CD14-positive monocyte (primary cell): ENCODE data around the gene COL4A4. TPM values are rescaled to one million over a fixed set of nuclear protein-coding genes. Genes with fewer than 3 reads are reported as not detected.

Experiments used
- DNase-seq, 3 donors: peaks; one replicate each; pipeline ENCODE4 v3.0.0-alpha.2; 2011 to 2022
- H2AFZ ChIP-seq: 2 replicates; pipeline ENCODE4 v1.6.0; 2012; ENCODE audit warnings: mild to moderate bottlenecking, low read depth, low read length, inconsistent platforms; ENCODE audit not compliant: insufficient read depth, poor library complexity, severe bottlenecking
- H3K27ac ChIP-seq, 2 donors: 1 replicate in 1 of 2; 2 replicates in 1 of 2; pipeline ENCODE4 v1.5.1; 2012 to 2013; ENCODE audit warnings: low read length in 2 of 2, control low read depth in 1 of 2, inconsistent platforms in 1 of 2, low read depth in 1 of 2, mild to moderate bottlenecking in 1 of 2
- H3K27me3 ChIP-seq, 2 donors: one replicate each; pipeline versions ENCODE4 v1.6.0 to v1.6.1; 2011 to 2013; ENCODE audit warnings: low read length in 2 of 2; ENCODE audit not compliant: control insufficient read depth in 2 of 2, insufficient read depth in 2 of 2
- H3K36me3 ChIP-seq, 2 donors: replicated peaks in 1 of 2; 1 replicate in 1 of 2; 2 replicates in 1 of 2; pipeline versions ENCODE4 v1.5.1 to v1.6.1; 2012 to 2013; ENCODE audit warnings: low read length in 2 of 2, control low read depth in 1 of 2, inconsistent platforms in 1 of 2, mild to moderate bottlenecking in 1 of 2; ENCODE audit not compliant: insufficient read depth in 2 of 2, control insufficient read depth in 1 of 2
- H3K4me1 ChIP-seq, 2 donors: 1 replicate in 1 of 2; 2 replicates in 1 of 2; pipeline versions ENCODE4 v1.5.1 to v1.6.1; 2012 to 2013; ENCODE audit warnings: low read length in 2 of 2, control low read depth in 1 of 2, inconsistent platforms in 1 of 2, mild to moderate bottlenecking in 1 of 2, moderate library complexity in 1 of 2; ENCODE audit not compliant: insufficient read depth in 2 of 2, control insufficient read depth in 1 of 2
- H3K4me2 ChIP-seq: replicated peaks from 2 replicates; pipeline ENCODE3; 2012; ENCODE audit warnings: low read length, moderate library complexity, mild to moderate bottlenecking; ENCODE audit not compliant: poor library complexity, severe bottlenecking; ENCODE audit errors: extremely low read depth
- H3K4me3 ChIP-seq, 3 experiments: fragments of 200-600 bp in 1 of 3; sonication (generic) in 1 of 3; replicated peaks in 1 of 3; 1 replicate in 2 of 3; 2 replicates in 1 of 3; pipeline ENCODE4 v1.5.1; 2011 to 2013; ENCODE audit warnings: low read length in 3 of 3, mild to moderate bottlenecking in 3 of 3, control low read depth in 2 of 3, low read depth in 2 of 3, inconsistent platforms in 1 of 3, moderate library complexity in 1 of 3
- H3K79me2 ChIP-seq: 2 replicates; pipeline ENCODE4 v1.6.0; 2012; ENCODE audit warnings: mild to moderate bottlenecking, control low read depth, inconsistent platforms, low read length, moderate library complexity; ENCODE audit not compliant: insufficient read depth
- H3K9ac ChIP-seq: 2 replicates; pipeline ENCODE4 v1.6.0; 2017; ENCODE audit warnings: low read length, mild to moderate bottlenecking; ENCODE audit not compliant: insufficient read depth, poor library complexity, severe bottlenecking
- H3K9me3 ChIP-seq, 2 donors: replicated peaks in 1 of 2; 1 replicate in 1 of 2; 2 replicates in 1 of 2; pipeline versions ENCODE4 v1.5.1 to v1.6.1; 2012 to 2013; ENCODE audit warnings: low read length in 2 of 2, control low read depth in 1 of 2; ENCODE audit not compliant: control insufficient read depth in 1 of 2, insufficient read depth in 1 of 2
- H4K20me1 ChIP-seq: 2 replicates; pipeline ENCODE4 v1.6.0; 2012; ENCODE audit warnings: mild to moderate bottlenecking, low read length, control low read depth, moderate library complexity; ENCODE audit not compliant: insufficient read depth
- H3K27ac Mint-ChIP-seq, 7 donors: one replicate each; pipeline ENCODE4 v1.8.0; 2020; ENCODE audit warnings: mild to moderate bottlenecking in 7 of 7, mixed read lengths in 7 of 7, moderate library complexity in 6 of 7, inconsistent platforms in 2 of 7
- H3K27me3 Mint-ChIP-seq, 3 donors: one replicate each; pipeline ENCODE4 v1.8.0; 2021 to 2022; ENCODE audit warnings: low read depth in 3 of 3, mild to moderate bottlenecking in 3 of 3, mixed read lengths in 3 of 3, moderate library complexity in 3 of 3, inconsistent platforms in 1 of 3
- H3K36me3 Mint-ChIP-seq, 2 donors: one replicate each; pipeline ENCODE4 v1.8.0; 2020; ENCODE audit warnings: mixed read lengths in 2 of 2, inconsistent platforms in 1 of 2, mild to moderate bottlenecking in 1 of 2
- H3K4me1 Mint-ChIP-seq: one replicate; pipeline ENCODE4 v1.8.0; 2020; ENCODE audit warnings: mild to moderate bottlenecking, mixed read lengths
- H3K4me3 Mint-ChIP-seq, 2 donors: one replicate each; pipeline ENCODE4 v1.8.0; 2020; ENCODE audit warnings: mild to moderate bottlenecking in 2 of 2, mixed read lengths in 2 of 2, moderate library complexity in 1 of 2
- H3K9me3 Mint-ChIP-seq, 7 donors: one replicate each; pipeline ENCODE4 v1.8.0; 2020 to 2022; ENCODE audit warnings: mixed read lengths in 7 of 7, mild to moderate bottlenecking in 6 of 7, moderate library complexity in 6 of 7, inconsistent platforms in 2 of 7
- CTCF ChIP-seq: fragments of 200-600 bp; IDR thresholded peaks from one replicate; pipeline ENCODE4 v1.8.0; 2022; ENCODE audit warnings: antibody characterized with exemption, mild to moderate bottlenecking
- WGBS: methylation state at CpG from one replicate; pipeline ENCODE4 v1.1.5; 2013; ENCODE audit warnings: missing lambda C conversion rate; ENCODE audit not compliant: insufficient coverage; 5-methylcytosine and 5-hydroxymethylcytosine counted together
- intact Hi-C, 2 donors: fragments of 100-400 bp; cut with micrococcal nuclease; formaldehyde crosslinking; loops; one replicate each; pipeline versions ENCODE4 v1.15.0 to v1.15.1; 2023
- polyA plus RNA-seq, 3 donors: library from polyadenylated mRNA; depleted of rRNA in 1 of 3; unstranded in 2 of 3; stranded (reverse) in 1 of 3; fragments of 300-500 nt in 2 of 3; fragments of >200 nt in 1 of 3; fragmentation: Illumina TruSeq in 2 of 3; gene quantifications; 1 replicate in 2 of 3; 2 replicates in 1 of 3; pipeline ENCODE4 v1.2.3, GENCODE V29; 2012 to 2021

Gene COL4A4
- polyA plus RNA-seq, 3 donors, result 0.03 TPM; not detected in 2

- Histone ChIP-seq H3K4me2 (no peak overlapping the region), H3K79me2 (no peaks in the 10 kb centered on the region), H3K9ac (no peak overlapping the region), H4K20me1 (no peaks in the 10 kb centered on the region), H3K9me3 (no peaks in the 10 kb centered on the region), H3K27ac (no peak overlapping the region), H2AFZ (no peak overlapping the region), H3K4me1 (no peaks in the 10 kb centered on the region), H3K36me3 (no peaks in the 10 kb centered on the region), H3K4me3 (no peak overlapping the region), H3K27me3 (no peaks in the 10 kb centered on the region)
- Mint-ChIP-seq H3K27me3 (peaks cover 0 to 11% (median 9%) of the 10 kb centered on the region in 3 donors), H3K9me3 (peaks cover 0 to 13% (median 2%) of the 10 kb centered on the region in 7 donors), H3K4me3 (no peak overlapping the region), H3K36me3 (no peaks in the 10 kb centered on the region), H3K27ac (no peak overlapping the region), H3K4me1 (no peaks in the 10 kb centered on the region)
- no CpG with 5 or more reads among the region's 1 CpG for WGBS
- TF ChIP-seq CTCF, result no peak
- intact Hi-C loops, result no loop called here
- DNase-seq, result no peak
Observed at GRCh38 chr2:227038550-227039189, 125.3 kb downstream of the COL4A4 start.

- Histone ChIP-seq H3K27me3 (no peaks in the 10 kb centered on the region), H3K9me3 (no peaks in the 10 kb centered on the region), H3K36me3 (no peaks in the 10 kb centered on the region), H4K20me1 (no peaks in the 10 kb centered on the region), H3K79me2 (no peaks in the 10 kb centered on the region), H3K27ac (no peak overlapping the region), H3K4me2 (no peak overlapping the region), H3K9ac (no peak overlapping the region), H3K4me3 (no peak overlapping the region), H3K4me1 (no peaks in the 10 kb centered on the region), H2AFZ (no peak overlapping the region)
- Mint-ChIP-seq H3K27ac (no peak overlapping the region), H3K4me1 (no peaks in the 10 kb centered on the region), H3K27me3 (peaks cover 0 to 10% (median 6%) of the 10 kb centered on the region in 3 donors), H3K4me3 (no peak overlapping the region), H3K9me3 (peaks cover 0 to 13% (median 2%) of the 10 kb centered on the region in 7 donors), H3K36me3 (no peaks in the 10 kb centered on the region)
- intact Hi-C loops, result no loop called here
- no peak for TF ChIP-seq CTCF
- no peak for DNase-seq
- WGBS, result 92% methylated on average over 2 of the region's 3 CpGs
Observed at GRCh38 chr2:227036527-227036926, 127.5 kb downstream of the COL4A4 start.
